ENCODE measurements around the gene RPL10. TPM values are rescaled to one million over a fixed set of nuclear protein-coding genes. Genes with fewer than 3 reads are reported as not detected.

The RPL10 gene
- polyA plus RNA-seq, 1 experiment: 3,912 TPM

DNA sequence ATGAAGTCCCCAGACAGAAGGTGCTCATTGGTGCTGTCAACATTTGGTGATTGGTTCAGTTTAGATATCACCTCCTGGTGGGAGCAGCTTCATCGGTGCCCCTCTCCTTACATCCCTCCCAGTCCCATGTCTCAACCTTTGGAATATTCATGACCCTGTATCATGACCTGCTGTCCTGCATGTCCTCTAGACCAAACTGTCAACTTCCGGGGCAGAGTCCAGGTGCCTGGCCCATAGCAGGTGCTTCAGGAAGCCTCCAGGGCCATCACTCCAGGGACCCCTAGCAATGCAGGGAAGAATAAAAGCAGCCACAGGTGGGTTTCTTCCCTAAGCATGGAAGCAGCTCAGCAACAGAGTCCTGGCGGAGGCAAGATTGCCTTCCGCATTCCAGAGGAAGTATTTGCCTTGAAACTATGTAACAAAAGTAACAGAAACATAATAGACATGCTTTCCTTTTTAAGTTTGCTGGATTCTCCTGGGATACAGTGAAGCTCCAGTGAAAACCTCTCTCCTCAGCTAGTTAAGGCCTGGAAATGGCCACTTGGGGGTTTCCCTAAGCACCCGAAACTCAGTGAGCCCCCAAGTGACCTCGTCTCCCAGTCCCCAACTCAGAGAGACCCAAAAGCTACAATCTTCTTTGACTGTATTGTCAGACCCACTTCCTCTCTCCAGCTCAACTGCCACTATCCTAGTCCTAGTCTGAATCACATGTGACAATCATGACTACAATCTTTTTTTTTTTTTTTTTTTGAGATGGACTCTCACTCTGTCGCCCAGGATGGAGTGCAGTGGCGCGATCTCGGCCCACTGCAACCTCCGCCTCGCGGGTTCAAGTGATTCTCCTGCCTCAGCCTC is 29.0 kb downstream of the RPL10 start:
- TF ChIP-seq, protein P1, sequence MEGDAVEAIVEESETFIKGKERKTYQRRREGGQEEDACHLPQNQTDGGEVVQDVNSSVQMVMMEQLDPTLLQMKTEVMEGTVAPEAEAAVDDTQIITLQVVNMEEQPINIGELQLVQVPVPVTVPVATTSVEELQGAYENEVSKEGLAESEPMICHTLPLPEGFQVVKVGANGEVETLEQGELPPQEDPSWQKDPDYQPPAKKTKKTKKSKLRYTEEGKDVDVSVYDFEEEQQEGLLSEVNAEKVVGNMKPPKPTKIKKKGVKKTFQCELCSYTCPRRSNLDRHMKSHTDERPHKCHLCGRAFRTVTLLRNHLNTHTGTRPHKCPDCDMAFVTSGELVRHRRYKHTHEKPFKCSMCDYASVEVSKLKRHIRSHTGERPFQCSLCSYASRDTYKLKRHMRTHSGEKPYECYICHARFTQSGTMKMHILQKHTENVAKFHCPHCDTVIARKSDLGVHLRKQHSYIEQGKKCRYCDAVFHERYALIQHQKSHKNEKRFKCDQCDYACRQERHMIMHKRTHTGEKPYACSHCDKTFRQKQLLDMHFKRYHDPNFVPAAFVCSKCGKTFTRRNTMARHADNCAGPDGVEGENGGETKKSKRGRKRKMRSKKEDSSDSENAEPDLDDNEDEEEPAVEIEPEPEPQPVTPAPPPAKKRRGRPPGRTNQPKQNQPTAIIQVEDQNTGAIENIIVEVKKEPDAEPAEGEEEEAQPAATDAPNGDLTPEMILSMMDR (IDR thresholded peaks at IDR 0.05; ENCODE audit: low read depth, low read length): no peak
- Histone ChIP-seq H3K9me3 (ENCODE audit: control insufficient read depth, insufficient read depth, low read length) (no peaks in the 10 kb centered on the region), H3K4me3 (ENCODE audit: low read depth, low read length) (no peak overlapping the region), H3K27ac (ENCODE audit: low read depth, low read length) (no peak overlapping the region), H3K27me3 (ENCODE audit: control insufficient read depth, insufficient read depth, low read length) (no peaks in the 10 kb centered on the region)
- CTCF ChIA-PET: no interaction called here
- POLR2A ChIA-PET: interaction anchor here (1.5 kb wide), 1 partner anchor 32 kb away, joined by 3 read pairs; no protein-coding TSS in a partner anchor
- DNase-seq (ENCODE audit: low read depth, low spot score): no peak

DNA sequence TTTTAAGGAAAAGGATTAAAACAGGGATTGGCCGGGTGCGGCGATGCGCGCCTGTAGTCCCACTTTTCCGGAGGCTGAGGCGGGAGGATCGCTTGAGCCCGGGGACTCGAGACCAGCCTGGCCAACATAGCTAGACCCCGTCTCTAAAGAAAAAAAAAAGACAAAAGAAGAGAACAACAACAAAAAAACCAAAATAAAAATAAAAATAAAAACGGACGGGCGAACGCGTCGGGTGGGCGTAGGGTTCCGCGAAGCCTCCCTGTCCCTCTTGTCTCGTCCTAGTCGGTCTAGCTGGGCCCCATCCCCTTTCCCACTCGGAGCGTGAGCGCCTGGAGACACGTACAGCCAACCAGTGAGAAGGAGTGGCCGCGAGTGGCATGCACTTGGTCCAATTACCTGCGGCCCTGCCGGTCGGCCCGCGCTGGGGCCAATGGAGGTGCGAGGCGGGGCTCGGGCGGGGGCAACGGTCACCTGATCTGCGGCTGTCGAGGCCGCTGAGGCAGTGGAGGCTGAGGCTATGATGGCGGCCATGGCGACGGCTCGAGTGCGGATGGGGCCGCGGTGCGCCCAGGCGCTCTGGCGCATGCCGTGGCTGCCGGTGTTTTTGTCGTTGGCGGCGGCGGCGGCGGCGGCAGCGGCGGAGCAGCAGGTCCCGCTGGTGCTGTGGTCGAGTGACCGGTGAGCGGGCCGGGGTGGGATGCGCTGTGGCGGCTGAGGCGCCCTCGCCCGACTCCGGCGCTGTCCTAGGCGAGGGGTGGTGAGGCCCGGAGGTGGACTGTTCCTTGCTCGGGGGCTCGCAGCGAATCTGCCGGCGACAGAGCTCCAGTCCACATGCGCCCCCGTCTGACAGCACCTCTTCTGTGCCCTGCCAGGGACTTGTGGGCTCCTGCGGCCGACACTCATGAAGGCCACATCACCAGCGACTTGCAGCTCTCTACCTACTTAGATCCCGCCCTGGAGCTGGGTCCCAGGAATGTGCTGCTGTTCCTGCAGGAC is 30.3 kb downstream of the RPL10 start, which contains the start of gene ATP6AP1:
Gene ATP6AP1 (plus strand): TSS at position 502 of the 996 bp plus-strand sequence. CDS start 16 bp downstream, at position 518.
- peak; percentile 82 for DNase-seq (ENCODE audit: low read depth, low spot score)
- Histone ChIP-seq H3K27me3 (ENCODE audit: control insufficient read depth, insufficient read depth, low read length) (no peaks in the 10 kb centered on the region), H3K4me3 (ENCODE audit: low read depth, low read length) (peak within 1 kb of the TSS; percentile 71), H3K9me3 (ENCODE audit: control insufficient read depth, insufficient read depth, low read length) (no peaks in the 10 kb centered on the region), H3K27ac (ENCODE audit: low read depth, low read length) (no peak within 1 kb of the TSS)
- CTCF ChIA-PET: interaction anchor here (0.9 kb wide), 1 partner anchor 98 kb away, joined by 3 read pairs; no protein-coding TSS in a partner anchor
- POLR2A ChIA-PET: interaction anchor here (1.1 to 1.5 kb wide), 4 partner anchors 18 to 62 kb away, joined by 3 to 5 read pairs (median 4); partner anchors contain the start of genes RPL10, SLC10A3 and TAFAZZIN
- TF ChIP-seq, protein P1 (IDR thresholded peaks at IDR 0.05; ENCODE audit: low read depth, low read length): no peak

DNA sequence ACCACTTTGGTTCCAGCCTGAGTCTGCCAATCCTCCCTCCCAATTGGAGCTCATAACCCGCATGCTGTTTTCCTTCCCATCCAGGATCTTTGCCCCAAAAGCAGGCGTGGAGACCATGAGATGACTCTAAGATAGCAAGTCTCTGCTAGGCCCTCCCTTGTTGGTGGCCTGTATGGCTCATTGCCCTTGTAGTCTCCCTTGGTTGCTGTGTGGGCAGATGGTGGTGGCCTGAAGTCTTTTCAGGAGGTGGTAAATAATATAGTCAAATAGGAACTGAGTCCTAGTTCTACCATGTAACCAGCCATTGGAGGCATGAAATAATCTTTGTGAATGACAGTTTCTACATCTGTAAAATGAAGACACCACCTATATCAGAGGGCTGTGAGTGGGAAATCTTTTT is 31.5 kb downstream of the RPL10 start:
- POLR2A ChIA-PET: no interaction called here
- no peak for DNase-seq (ENCODE audit: low read depth, low spot score)
- H3K4me3 ChIP-seq (ENCODE audit: low read depth, low read length): peak overlapping the region; percentile 71
- H3K9me3 ChIP-seq (ENCODE audit: control insufficient read depth, insufficient read depth, low read length): no peaks in the 10 kb centered on the region
- no peak overlapping the region for H3K27ac ChIP-seq (ENCODE audit: low read depth, low read length)
- CTCF ChIA-PET: interaction anchor here (0.6 to 0.9 kb wide), 2 partner anchors 97 to 303 kb away, joined by 3 read pairs; no protein-coding TSS in a partner anchor
- TF ChIP-seq, protein P1 (IDR thresholded peaks at IDR 0.05; ENCODE audit: low read depth, low read length): no peak
- H3K27me3 ChIP-seq (ENCODE audit: control insufficient read depth, insufficient read depth, low read length): no peaks in the 10 kb centered on the region

DNA sequence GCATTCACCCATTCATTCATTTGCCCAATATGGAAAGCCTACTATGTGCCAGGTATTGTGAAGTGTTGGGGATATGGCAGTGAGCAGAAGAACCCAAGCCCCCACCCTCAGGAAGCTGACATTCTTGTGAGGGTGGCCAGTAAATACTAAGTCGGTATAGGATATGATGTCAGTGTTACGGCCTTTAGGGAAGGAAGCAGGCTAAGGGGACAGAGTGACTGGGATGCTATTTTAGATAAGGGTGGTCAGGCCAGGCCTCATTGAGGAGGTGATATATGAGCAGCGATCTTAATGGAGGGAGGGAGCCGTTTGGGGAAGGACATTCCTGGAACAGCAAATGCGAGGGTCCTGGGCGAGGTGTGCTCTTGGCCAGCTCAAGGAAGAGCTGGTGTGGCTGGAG is 32.3 kb downstream of the RPL10 start:
- CTCF ChIA-PET: interaction anchor here (0.6 kb wide), 1 partner anchor 302 kb away, joined by 3 read pairs; no protein-coding TSS in a partner anchor
- no peak for DNase-seq (ENCODE audit: low read depth, low spot score)
- Histone ChIP-seq H3K4me3 (ENCODE audit: low read depth, low read length) (no peak overlapping the region), H3K27me3 (ENCODE audit: control insufficient read depth, insufficient read depth, low read length) (no peaks in the 10 kb centered on the region), H3K9me3 (ENCODE audit: control insufficient read depth, insufficient read depth, low read length) (no peaks in the 10 kb centered on the region), H3K27ac (ENCODE audit: low read depth, low read length) (no peak overlapping the region)
- TF ChIP-seq, protein P1 (IDR thresholded peaks at IDR 0.05; ENCODE audit: low read depth, low read length): no peak
- POLR2A ChIA-PET: no interaction called here

Data from AG04450 (cell line).